ENCODE data around the gene VPS51. TPM values are rescaled to one million over a fixed set of nuclear protein-coding genes. Genes with fewer than 3 reads are reported as not detected.
A peak's percentile ranks its signal among the peaks of the same experiment; 100 is the strongest.

Gene VPS51
- total and polyA plus RNA-seq, 2 of the 13 experiments (the other 11 are each of a cell fraction or from before 2014, with no cell fraction given): 76.3 to 90.6 TPM

DNA sequence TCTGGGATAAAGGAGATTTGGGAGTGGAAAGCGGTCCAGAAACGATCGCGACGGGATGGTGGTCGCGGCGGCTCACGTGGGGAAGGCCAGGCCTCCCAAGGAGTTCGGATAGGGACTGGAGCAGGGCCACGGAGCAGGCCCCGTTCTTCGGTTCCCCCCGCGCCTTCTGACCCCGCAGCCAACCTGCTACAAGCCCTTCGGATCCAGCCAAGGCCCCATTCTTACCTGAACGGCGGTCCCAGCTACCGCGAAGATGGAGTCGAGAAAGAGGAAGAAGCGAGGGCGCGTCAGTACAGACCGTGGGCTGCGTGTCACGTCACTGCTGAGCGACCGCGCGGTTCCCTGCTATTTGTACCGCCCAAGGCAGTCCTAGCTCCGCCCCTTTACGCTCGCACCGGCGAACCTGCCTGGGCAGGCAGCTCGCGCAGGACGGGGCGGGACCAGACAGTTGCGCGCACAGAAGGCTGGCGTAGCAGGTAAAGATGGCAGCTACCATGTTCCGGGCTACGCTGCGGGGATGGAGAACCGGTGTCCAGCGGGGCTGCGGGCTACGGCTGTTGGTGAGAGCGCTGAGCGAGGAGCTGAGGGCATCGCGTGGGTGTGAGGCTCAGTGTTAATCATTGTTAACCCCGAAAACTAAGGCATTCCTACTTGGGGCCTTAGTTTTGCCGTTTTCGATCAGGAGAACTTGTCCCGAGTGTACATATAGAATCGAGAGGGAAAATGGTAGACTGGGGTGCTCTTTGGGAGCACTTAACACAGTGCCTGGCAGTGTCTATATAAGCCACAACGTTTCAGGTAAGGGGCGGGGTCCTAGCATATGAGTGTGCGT is 26.1 kb downstream of the VPS51 start, which contains the start of the genes FAU and MRPL49 (continued):
- TF ChIP-seq ZNF367 (CRISPR knock-in tag; IDR thresholded peaks at IDR 0.05; ENCODE audit: borderline replicate concordance): no peak
- TF ChIP-seq, protein P1, sequence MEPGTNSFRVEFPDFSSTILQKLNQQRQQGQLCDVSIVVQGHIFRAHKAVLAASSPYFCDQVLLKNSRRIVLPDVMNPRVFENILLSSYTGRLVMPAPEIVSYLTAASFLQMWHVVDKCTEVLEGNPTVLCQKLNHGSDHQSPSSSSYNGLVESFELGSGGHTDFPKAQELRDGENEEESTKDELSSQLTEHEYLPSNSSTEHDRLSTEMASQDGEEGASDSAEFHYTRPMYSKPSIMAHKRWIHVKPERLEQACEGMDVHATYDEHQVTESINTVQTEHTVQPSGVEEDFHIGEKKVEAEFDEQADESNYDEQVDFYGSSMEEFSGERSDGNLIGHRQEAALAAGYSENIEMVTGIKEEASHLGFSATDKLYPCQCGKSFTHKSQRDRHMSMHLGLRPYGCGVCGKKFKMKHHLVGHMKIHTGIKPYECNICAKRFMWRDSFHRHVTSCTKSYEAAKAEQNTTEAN (CRISPR knock-in tag; conservative IDR thresholded peaks at IDR 0.05): peak; percentile 29; the same call in 1 of the 2 replicates
- TF ChIP-seq, protein P2, sequence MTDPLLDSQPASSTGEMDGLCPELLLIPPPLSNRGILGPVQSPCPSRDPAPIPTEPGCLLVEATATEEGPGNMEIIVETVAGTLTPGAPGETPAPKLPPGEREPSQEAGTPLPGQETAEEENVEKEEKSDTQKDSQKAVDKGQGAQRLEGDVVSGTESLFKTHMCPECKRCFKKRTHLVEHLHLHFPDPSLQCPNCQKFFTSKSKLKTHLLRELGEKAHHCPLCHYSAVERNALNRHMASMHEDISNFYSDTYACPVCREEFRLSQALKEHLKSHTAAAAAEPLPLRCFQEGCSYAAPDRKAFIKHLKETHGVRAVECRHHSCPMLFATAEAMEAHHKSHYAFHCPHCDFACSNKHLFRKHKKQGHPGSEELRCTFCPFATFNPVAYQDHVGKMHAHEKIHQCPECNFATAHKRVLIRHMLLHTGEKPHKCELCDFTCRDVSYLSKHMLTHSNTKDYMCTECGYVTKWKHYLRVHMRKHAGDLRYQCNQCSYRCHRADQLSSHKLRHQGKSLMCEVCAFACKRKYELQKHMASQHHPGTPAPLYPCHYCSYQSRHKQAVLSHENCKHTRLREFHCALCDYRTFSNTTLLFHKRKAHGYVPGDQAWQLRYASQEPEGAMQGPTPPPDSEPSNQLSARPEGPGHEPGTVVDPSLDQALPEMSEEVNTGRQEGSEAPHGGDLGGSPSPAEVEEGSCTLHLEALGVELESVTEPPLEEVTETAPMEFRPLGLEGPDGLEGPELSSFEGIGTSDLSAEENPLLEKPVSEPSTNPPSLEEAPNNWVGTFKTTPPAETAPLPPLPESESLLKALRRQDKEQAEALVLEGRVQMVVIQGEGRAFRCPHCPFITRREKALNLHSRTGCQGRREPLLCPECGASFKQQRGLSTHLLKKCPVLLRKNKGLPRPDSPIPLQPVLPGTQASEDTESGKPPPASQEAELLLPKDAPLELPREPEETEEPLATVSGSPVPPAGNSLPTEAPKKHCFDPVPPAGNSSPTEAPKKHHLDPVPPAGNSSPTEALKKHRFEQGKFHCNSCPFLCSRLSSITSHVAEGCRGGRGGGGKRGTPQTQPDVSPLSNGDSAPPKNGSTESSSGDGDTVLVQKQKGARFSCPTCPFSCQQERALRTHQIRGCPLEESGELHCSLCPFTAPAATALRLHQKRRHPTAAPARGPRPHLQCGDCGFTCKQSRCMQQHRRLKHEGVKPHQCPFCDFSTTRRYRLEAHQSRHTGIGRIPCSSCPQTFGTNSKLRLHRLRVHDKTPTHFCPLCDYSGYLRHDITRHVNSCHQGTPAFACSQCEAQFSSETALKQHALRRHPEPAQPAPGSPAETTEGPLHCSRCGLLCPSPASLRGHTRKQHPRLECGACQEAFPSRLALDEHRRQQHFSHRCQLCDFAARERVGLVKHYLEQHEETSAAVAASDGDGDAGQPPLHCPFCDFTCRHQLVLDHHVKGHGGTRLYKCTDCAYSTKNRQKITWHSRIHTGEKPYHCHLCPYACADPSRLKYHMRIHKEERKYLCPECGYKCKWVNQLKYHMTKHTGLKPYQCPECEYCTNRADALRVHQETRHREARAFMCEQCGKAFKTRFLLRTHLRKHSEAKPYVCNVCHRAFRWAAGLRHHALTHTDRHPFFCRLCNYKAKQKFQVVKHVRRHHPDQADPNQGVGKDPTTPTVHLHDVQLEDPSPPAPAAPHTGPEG (CRISPR knock-in tag; IDR thresholded peaks at IDR 0.05): peak; percentile 71; the same call in 1 of the 2 replicates
- no peak for TF ChIP-seq SMARCE1 (IDR thresholded peaks at IDR 0.05; ENCODE audit: borderline replicate concordance)
- TF ChIP-seq GTF2F1 (IDR thresholded peaks at IDR 0.05; ENCODE audit: low read length): peak; percentile 35; the same call in 1 of the 2 replicates
- peak; percentile 27; the same call in 1 of the 2 replicates for TF ChIP-seq ZNF121 (CRISPR knock-in tag; IDR thresholded peaks at IDR 0.05)
- peak; percentile 68; the same call in 1 of the 2 replicates for TF ChIP-seq ELF4 (CRISPR knock-in tag; IDR thresholded peaks at IDR 0.05; ENCODE audit: borderline replicate concordance)
- 0 out of 2 replicates have a peak, but pooled peaks have one; percentile 19 for TF ChIP-seq MED13 (CRISPR knock-in tag; IDR thresholded peaks at IDR 0.05)
- no peak for TF ChIP-seq RFX1 (IDR thresholded peaks at IDR 0.05)
- no peak for TF ChIP-seq ZNF562 (CRISPR knock-in tag; IDR thresholded peaks at IDR 0.05; ENCODE audit: borderline replicate concordance)
- TF ChIP-seq, protein P3, sequence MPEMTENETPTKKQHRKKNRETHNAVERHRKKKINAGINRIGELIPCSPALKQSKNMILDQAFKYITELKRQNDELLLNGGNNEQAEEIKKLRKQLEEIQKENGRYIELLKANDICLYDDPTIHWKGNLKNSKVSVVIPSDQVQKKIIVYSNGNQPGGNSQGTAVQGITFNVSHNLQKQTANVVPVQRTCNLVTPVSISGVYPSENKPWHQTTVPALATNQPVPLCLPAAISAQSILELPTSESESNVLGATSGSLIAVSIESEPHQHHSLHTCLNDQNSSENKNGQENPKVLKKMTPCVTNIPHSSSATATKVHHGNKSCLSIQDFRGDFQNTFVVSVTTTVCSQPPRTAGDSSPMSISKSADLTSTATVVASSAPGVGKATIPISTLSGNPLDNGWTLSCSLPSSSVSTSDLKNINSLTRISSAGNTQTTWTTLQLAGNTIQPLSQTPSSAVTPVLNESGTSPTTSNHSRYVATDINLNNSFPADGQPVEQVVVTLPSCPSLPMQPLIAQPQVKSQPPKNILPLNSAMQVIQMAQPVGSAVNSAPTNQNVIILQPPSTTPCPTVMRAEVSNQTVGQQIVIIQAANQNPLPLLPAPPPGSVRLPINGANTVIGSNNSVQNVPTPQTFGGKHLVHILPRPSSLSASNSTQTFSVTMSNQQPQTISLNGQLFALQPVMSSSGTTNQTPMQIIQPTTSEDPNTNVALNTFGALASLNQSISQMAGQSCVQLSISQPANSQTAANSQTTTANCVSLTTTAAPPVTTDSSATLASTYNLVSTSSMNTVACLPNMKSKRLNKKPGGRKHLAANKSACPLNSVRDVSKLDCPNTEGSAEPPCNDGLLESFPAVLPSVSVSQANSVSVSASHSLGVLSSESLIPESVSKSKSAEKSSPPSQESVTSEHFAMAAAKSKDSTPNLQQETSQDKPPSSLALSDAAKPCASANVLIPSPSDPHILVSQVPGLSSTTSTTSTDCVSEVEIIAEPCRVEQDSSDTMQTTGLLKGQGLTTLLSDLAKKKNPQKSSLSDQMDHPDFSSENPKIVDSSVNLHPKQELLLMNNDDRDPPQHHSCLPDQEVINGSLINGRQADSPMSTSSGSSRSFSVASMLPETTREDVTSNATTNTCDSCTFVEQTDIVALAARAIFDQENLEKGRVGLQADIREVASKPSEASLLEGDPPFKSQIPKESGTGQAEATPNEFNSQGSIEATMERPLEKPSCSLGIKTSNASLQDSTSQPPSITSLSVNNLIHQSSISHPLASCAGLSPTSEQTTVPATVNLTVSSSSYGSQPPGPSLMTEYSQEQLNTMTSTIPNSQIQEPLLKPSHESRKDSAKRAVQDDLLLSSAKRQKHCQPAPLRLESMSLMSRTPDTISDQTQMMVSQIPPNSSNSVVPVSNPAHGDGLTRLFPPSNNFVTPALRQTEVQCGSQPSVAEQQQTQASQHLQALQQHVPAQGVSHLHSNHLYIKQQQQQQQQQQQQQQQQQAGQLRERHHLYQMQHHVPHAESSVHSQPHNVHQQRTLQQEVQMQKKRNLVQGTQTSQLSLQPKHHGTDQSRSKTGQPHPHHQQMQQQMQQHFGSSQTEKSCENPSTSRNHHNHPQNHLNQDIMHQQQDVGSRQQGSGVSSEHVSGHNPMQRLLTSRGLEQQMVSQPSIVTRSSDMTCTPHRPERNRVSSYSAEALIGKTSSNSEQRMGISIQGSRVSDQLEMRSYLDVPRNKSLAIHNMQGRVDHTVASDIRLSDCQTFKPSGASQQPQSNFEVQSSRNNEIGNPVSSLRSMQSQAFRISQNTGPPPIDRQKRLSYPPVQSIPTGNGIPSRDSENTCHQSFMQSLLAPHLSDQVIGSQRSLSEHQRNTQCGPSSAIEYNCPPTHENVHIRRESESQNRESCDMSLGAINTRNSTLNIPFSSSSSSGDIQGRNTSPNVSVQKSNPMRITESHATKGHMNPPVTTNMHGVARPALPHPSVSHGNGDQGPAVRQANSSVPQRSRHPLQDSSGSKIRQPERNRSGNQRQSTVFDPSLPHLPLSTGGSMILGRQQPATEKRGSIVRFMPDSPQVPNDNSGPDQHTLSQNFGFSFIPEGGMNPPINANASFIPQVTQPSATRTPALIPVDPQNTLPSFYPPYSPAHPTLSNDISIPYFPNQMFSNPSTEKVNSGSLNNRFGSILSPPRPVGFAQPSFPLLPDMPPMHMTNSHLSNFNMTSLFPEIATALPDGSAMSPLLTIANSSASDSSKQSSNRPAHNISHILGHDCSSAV (CRISPR knock-in tag; IDR thresholded peaks at IDR 0.05; ENCODE audit: borderline replicate concordance): no peak
- TF ChIP-seq CAMTA2 (CRISPR knock-in tag; IDR thresholded peaks at IDR 0.05; ENCODE audit: borderline replicate concordance): peak; percentile 30; the same call in 1 of the 2 replicates
